K562 (cell line): ENCODE results near the gene C16orf95. TPM values are rescaled to one million over a fixed set of nuclear protein-coding genes. Genes with fewer than 3 reads are reported as not detected.
A peak's percentile ranks its signal among the peaks of the same experiment; 100 is the strongest.

Experiments used
- ARID2 ChIP-seq: fragments of 450-650 bp; IDR thresholded peaks from 2 replicates; pipeline ENCODE4 v1.6.1; 2017; ENCODE audit warnings: antibody characterized with exemption, mild to moderate bottlenecking
- ATF1 ChIP-seq, 2 experiments: fragments of 450-650 bp in 1 of 2; IDR thresholded peaks; 2 replicates each; pipeline ENCODE4 v1.6.1; 2016; ENCODE audit warnings: missing compliant biosample characterization in 1 of 2, missing genetic modification characterization in 1 of 2
- BHLHE40 ChIP-seq: IDR thresholded peaks from 2 replicates; pipeline ENCODE4 v1.6.1; 2011; ENCODE audit warnings: low read length, improper control_type of control experiment
- EHMT2 ChIP-seq: fragments of 450-650 bp; IDR thresholded peaks from 2 replicates; pipeline ENCODE4 v1.6.1; 2018; ENCODE audit warnings: antibody characterized with exemption
- ILF3 ChIP-seq: fragments of 450-650 bp; IDR thresholded peaks from 2 replicates; pipeline ENCODE4 v1.6.1; 2018; ENCODE audit warnings: antibody characterized with exemption, mild to moderate bottlenecking, moderate library complexity, borderline replicate concordance
- IRF1 ChIP-seq: sonication (generic); formaldehyde crosslinking; IDR thresholded peaks from 2 replicates; pipeline ENCODE4 v1.8.0; 2022; ENCODE audit warnings: missing genetic modification reagents, mild to moderate bottlenecking, borderline replicate concordance
- NFXL1 ChIP-seq: fragments of 450-650 bp; formaldehyde crosslinking; IDR thresholded peaks from 2 replicates; pipeline ENCODE4 v1.4.0; 2021; ENCODE audit warnings: mild to moderate bottlenecking
- PHF21A ChIP-seq: fragments of 450-650 bp; IDR thresholded peaks from 2 replicates; pipeline ENCODE4 v1.6.1; 2017; ENCODE audit warnings: low read depth, borderline replicate concordance
- PYGO2 ChIP-seq: fragments of 450-650 bp; IDR thresholded peaks from 2 replicates; pipeline ENCODE4 v1.6.1; 2016; ENCODE audit warnings: mild to moderate bottlenecking, missing genetic modification characterization, moderate library complexity, missing compliant biosample characterization
- SIX5 ChIP-seq, 2 experiments: IDR thresholded peaks; 2 replicates each; pipeline ENCODE4 v1.6.1; 2011; ENCODE audit warnings: low read length in 2 of 2, borderline replicate concordance in 1 of 2, low read depth in 1 of 2, mild to moderate bottlenecking in 1 of 2, moderate library complexity in 1 of 2; ENCODE audit not compliant: insufficient read depth in 1 of 2
- TAF1 ChIP-seq: IDR thresholded peaks from 2 replicates; pipeline ENCODE4 v1.6.1; 2011; ENCODE audit warnings: mild to moderate bottlenecking, low read length, moderate library complexity; ENCODE audit not compliant: insufficient read depth, control insufficient read depth, severe bottlenecking; ENCODE audit errors: extremely low read depth
- ZNF165 ChIP-seq: fragments of 250-450 bp; sonication (Bioruptor Pico); IDR thresholded peaks from 2 replicates; pipeline ENCODE4 v1.4.0; 2020; ENCODE audit warnings: borderline replicate concordance
- ZNF212 ChIP-seq: fragments of 450-650 bp; formaldehyde crosslinking; IDR thresholded peaks from 2 replicates; pipeline ENCODE4 v1.4.0; 2020; ENCODE audit warnings: mild to moderate bottlenecking
- polyA plus RNA-seq, 8 experiments: library from polyadenylated mRNA; depleted of rRNA in 4 of 8; stranded (reverse) in 5 of 8; unstranded in 3 of 8; fragments of >200 nt; fragmentation: Nextera tagmentation in 2 of 8; fragmentation: Illumina TruSeq in 1 of 8; extraction: Ambion mirVana in 2 of 8; extraction: Trizol in 1 of 8; gene quantifications; 2 replicates each; pipeline versions ENCODE4 v1.2.1 to v1.2.3, GENCODE V29; 2011 to 2014; ENCODE audit warnings: inconsistent platforms in 1 of 8, missing spikeins in 1 of 8
- total RNA-seq, 7 experiments: library from RNA; depleted of rRNA in 6 of 7; stranded (reverse); fragments of >200 nt in 6 of 7; fragmentation: Illumina TruSeq in 2 of 7; extraction: Trizol in 2 of 7; gene quantifications; 2 replicates each; pipeline versions ENCODE4 v1.2.1 to v1.2.3, GENCODE V29; 2011 to 2021; ENCODE audit warnings: low replicate concordance in 1 of 7
- TF ChIP-seq, protein P1 (sequence below), 2 experiments: fragments of 450-650 bp; formaldehyde crosslinking in 1 of 2; IDR thresholded peaks; 2 replicates each; pipeline versions ENCODE4 v1.4.0 to v1.6.1; 2014 to 2020; ENCODE audit warnings: mild to moderate bottlenecking in 2 of 2, borderline replicate concordance in 1 of 2, low read depth in 1 of 2
- TF ChIP-seq, protein P2 (sequence below): fragments of 250-450 bp; sonication (Bioruptor Pico); IDR thresholded peaks from 2 replicates; pipeline ENCODE4 v1.6.1; 2021; ENCODE audit warnings: mild to moderate bottlenecking

The C16orf95 gene
- total and polyA plus RNA-seq, 9 of the 15 experiments (the other 6 are each of a cell fraction or from before 2014, with no cell fraction given), result 6.5 to 20.5 (median 9.4) TPM

- TF ChIP-seq PHF21A (no peak), ZNF165 (CRISPR knock-in tag) (no peak), ZNF212 (peak; percentile 6; the same call in 1 of the 2 replicates), PYGO2 (tag) (no peak), BHLHE40 (no peak), SIX5 (IDR thresholded peaks at IDR 0.05; ENCODE audit: borderline replicate concordance in 1 of 2, insufficient read depth in 1 of 2, low read depth in 1 of 2, low read length in 2 of 2) (0 out of 4 replicates have a peak, but pooled peaks of 1 of the 2 experiments have one; percentile 1), NFXL1 (CRISPR knock-in tag) (no peak), ATF1 (CRISPR knock-in tag; IDR thresholded peaks at IDR 0.05) (no peak), ATF1 (tag; IDR thresholded peaks at IDR 0.05) (peak; percentile 78), TAF1 (peak; percentile 87), EHMT2 (no peak), IRF1 (CRISPR knock-in tag) (no peak), ILF3 (no peak; the same call in 1 of the 2 replicates), ARID2 (no peak)
- TF ChIP-seq, protein P1, sequence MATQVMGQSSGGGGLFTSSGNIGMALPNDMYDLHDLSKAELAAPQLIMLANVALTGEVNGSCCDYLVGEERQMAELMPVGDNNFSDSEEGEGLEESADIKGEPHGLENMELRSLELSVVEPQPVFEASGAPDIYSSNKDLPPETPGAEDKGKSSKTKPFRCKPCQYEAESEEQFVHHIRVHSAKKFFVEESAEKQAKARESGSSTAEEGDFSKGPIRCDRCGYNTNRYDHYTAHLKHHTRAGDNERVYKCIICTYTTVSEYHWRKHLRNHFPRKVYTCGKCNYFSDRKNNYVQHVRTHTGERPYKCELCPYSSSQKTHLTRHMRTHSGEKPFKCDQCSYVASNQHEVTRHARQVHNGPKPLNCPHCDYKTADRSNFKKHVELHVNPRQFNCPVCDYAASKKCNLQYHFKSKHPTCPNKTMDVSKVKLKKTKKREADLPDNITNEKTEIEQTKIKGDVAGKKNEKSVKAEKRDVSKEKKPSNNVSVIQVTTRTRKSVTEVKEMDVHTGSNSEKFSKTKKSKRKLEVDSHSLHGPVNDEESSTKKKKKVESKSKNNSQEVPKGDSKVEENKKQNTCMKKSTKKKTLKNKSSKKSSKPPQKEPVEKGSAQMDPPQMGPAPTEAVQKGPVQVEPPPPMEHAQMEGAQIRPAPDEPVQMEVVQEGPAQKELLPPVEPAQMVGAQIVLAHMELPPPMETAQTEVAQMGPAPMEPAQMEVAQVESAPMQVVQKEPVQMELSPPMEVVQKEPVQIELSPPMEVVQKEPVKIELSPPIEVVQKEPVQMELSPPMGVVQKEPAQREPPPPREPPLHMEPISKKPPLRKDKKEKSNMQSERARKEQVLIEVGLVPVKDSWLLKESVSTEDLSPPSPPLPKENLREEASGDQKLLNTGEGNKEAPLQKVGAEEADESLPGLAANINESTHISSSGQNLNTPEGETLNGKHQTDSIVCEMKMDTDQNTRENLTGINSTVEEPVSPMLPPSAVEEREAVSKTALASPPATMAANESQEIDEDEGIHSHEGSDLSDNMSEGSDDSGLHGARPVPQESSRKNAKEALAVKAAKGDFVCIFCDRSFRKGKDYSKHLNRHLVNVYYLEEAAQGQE (IDR thresholded peaks at IDR 0.05; ENCODE audit: borderline replicate concordance), result no peak; the same call in 1 of the 2 replicates
- TF ChIP-seq, protein P1 (CRISPR knock-in tag; IDR thresholded peaks at IDR 0.05; ENCODE audit: low read depth), result peak; percentile 70; the same call in 1 of the 2 replicates
- TF ChIP-seq, protein P2, sequence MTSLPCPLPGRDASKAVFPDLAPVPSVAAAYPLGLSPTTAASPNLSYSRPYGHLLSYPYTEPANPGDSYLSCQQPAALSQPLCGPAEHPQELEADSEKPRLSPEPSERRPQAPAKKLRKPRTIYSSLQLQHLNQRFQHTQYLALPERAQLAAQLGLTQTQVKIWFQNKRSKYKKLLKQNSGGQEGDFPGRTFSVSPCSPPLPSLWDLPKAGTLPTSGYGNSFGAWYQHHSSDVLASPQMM (CRISPR knock-in tag), result no peak
Measured at GRCh38 chr16:87316923-87317749, at the start of gene C16orf95 (continued).
